NCI-H82 (cell line): ENCODE results near the gene KCNH2.
A peak's percentile ranks its signal among the peaks of the same experiment; 100 is the strongest.

Source experiments
- DNase-seq: peaks from one replicate; lab custom pipeline; 2025; lab: John Stamatoyannopoulos, UW

The KCNH2 gene

GRCh38 chr7:150959739-150960734 lies 18.1 kb downstream of the KCNH2 start:
- no peak for DNase-seq

- no peak for DNase-seq
These were observed 19.0 kb downstream of the KCNH2 start for GRCh38 chr7:150959081-150959480.

GRCh38 chr7:150958597-150958996 lies 19.5 kb downstream of the KCNH2 start:
- no peak for DNase-seq

- DNase-seq, result no peak
These were observed 20.0 kb downstream of the KCNH2 start for GRCh38 chr7:150958062-150958552.

GRCh38 chr7:150957133-150958020 lies 20.7 kb downstream of the KCNH2 start:
- peak; percentile 93 for DNase-seq

GRCh38 chr7:150956395-150957132 lies 21.6 kb downstream of the KCNH2 start:
- no peak for DNase-seq

- peak; percentile 93 for DNase-seq
These were observed 22.4 kb downstream of the KCNH2 start for GRCh38 chr7:150955519-150956394.

GRCh38 chr7:150954986-150955518 lies 23.1 kb downstream of the KCNH2 start:
- no peak for DNase-seq

GRCh38 chr7:150954201-150954985 lies 23.7 kb downstream of the KCNH2 start:
- no peak for DNase-seq

- DNase-seq, result no peak
These were observed 24.8 kb downstream of the KCNH2 start for GRCh38 chr7:150953061-150953997.

- DNase-seq, result no peak
These were observed 25.6 kb downstream of the KCNH2 start for GRCh38 chr7:150952331-150953050.

- no peak for DNase-seq
These were observed 26.6 kb downstream of the KCNH2 start for GRCh38 chr7:150951521-150951920.

- no peak for DNase-seq
These were observed 27.0 kb downstream of the KCNH2 start for GRCh38 chr7:150951181-150951520.

GRCh38 chr7:150950496-150951180 lies 27.5 kb downstream of the KCNH2 start:
- DNase-seq, result no peak

- DNase-seq, result no peak
These were observed 28.1 kb downstream of the KCNH2 start for GRCh38 chr7:150949971-150950491.

- DNase-seq, result no peak
These were observed 28.6 kb downstream of the KCNH2 start for GRCh38 chr7:150949564-150949963.

GRCh38 chr7:150948791-150949251 lies 29.3 kb downstream of the KCNH2 start:
- no peak for DNase-seq
